B cell (primary cell): ENCODE data around the gene FBXW4. TPM values are rescaled to one million over a fixed set of nuclear protein-coding genes. Genes with fewer than 3 reads are reported as not detected.

Experiments
- ATAC-seq: fragments of 200-7000 bp; cut with Tn5 transposase; one replicate; pipeline ENCODE4 v1.10.0; 2021; ENCODE audit warnings: low read depth, mild to moderate bottlenecking, moderate number of reproducible peaks, moderate library complexity
- CTCF ChIA-PET: fragments of 350-600 bp; sonication (Branson Sonifier 250); formaldehyde crosslinking; loops from one replicate; lab custom pipeline; 2021; ENCODE audit warnings: antibody characterized with exemption, inconsistent platforms; lab: Charles Lee
- POLR2A ChIA-PET: fragments of 350-600 bp; sonication (Branson Sonifier 250); formaldehyde crosslinking; loops from one replicate; lab custom pipeline; 2021; ENCODE audit warnings: antibody characterized with exemption; lab: Charles Lee
- DNase-seq: peaks from one replicate; pipeline ENCODE4 v3.0.0; 2013
- H2AFZ ChIP-seq: 2 replicates; pipeline ENCODE4 v1.6.1; 2012; ENCODE audit warnings: mild to moderate bottlenecking, low read depth, low read length; ENCODE audit not compliant: insufficient read depth, poor library complexity, severe bottlenecking
- H3K27ac ChIP-seq, 2 donors: 1 replicate in 1 of 2; 2 replicates in 1 of 2; pipeline ENCODE4 v1.5.1; 2012 to 2013; ENCODE audit warnings: low read length in 2 of 2, mild to moderate bottlenecking in 2 of 2, moderate library complexity in 1 of 2
- H3K27me3 ChIP-seq, 4 experiments: fragments of 200-600 bp in 1 of 4; sonication (generic) in 1 of 4; replicated peaks in 1 of 4; 1 replicate in 2 of 4; 2 replicates in 2 of 4; pipeline versions ENCODE4 v1.6.1 to v1.7.0; 2013 to 2016; ENCODE audit warnings: low read length in 3 of 4, mild to moderate bottlenecking in 2 of 4, mixed read lengths in 1 of 4, moderate library complexity in 1 of 4; ENCODE audit not compliant: insufficient read depth in 4 of 4, control insufficient read depth in 3 of 4; ENCODE audit errors: control extremely low read depth in 1 of 4
- H3K36me3 ChIP-seq, 2 experiments: replicated peaks in 1 of 2; 1 replicate in 1 of 2; 2 replicates in 1 of 2; pipeline versions ENCODE4 v1.6.1 to v1.7.1; 2013; ENCODE audit warnings: low read length in 1 of 2; ENCODE audit not compliant: insufficient read depth in 2 of 2, control insufficient read depth in 1 of 2; ENCODE audit errors: control extremely low read depth in 1 of 2, extremely low read depth in 1 of 2
- H3K4me1 ChIP-seq, 2 donors: fragments of 200-600 bp in 1 of 2; sonication (generic) in 1 of 2; 1 replicate in 1 of 2; 2 replicates in 1 of 2; pipeline versions ENCODE4 v1.5.1 to v1.6.1; 2013 to 2017; ENCODE audit warnings: low read length in 2 of 2; ENCODE audit not compliant: control insufficient read depth in 2 of 2, insufficient read depth in 2 of 2
- H3K4me2 ChIP-seq: replicated peaks from 2 replicates; pipeline ENCODE3; 2012; ENCODE audit warnings: mild to moderate bottlenecking, low read depth, low read length; ENCODE audit not compliant: poor library complexity, severe bottlenecking
- H3K4me3 ChIP-seq, 5 experiments: fragments of 200-600 bp in 1 of 5; sonication (generic) in 1 of 5; 1 replicate in 3 of 5; 2 replicates in 2 of 5; pipeline versions ENCODE4 v1.5.1 to v1.7.0; 2011 to 2016; ENCODE audit warnings: low read length in 4 of 5, mild to moderate bottlenecking in 4 of 5, low read depth in 2 of 5, control low read depth in 1 of 5, moderate library complexity in 1 of 5; ENCODE audit not compliant: insufficient read depth in 1 of 5; ENCODE audit errors: control extremely low read depth in 1 of 5, extremely low read depth in 1 of 5
- H3K79me2 ChIP-seq: fragments of 200-600 bp; sonication (generic); one replicate; pipeline ENCODE4 v1.6.0; 2016; ENCODE audit warnings: low read length; ENCODE audit not compliant: control insufficient read depth, insufficient read depth
- H3K9ac ChIP-seq: fragments of 200-600 bp; sonication (generic); 2 replicates; pipeline ENCODE4 v1.6.1; 2017; ENCODE audit warnings: mild to moderate bottlenecking, low read length, moderate library complexity
- H3K9me3 ChIP-seq, 3 donors: one replicate each; pipeline versions ENCODE4 v1.6.1 to v1.7.1; 2013; ENCODE audit warnings: low read length in 2 of 3; ENCODE audit not compliant: control insufficient read depth in 2 of 3, insufficient read depth in 1 of 3; ENCODE audit errors: control extremely low read depth in 1 of 3
- H4K20me1 ChIP-seq: 2 replicates; pipeline ENCODE4 v1.6.0; 2012; ENCODE audit warnings: mild to moderate bottlenecking, low read length; ENCODE audit not compliant: insufficient read depth, control insufficient read depth, poor library complexity, severe bottlenecking
- H3K27ac Mint-ChIP-seq: one replicate; pipeline ENCODE4 v1.8.0; 2021; ENCODE audit warnings: mixed read lengths
- H3K27me3 Mint-ChIP-seq: one replicate; pipeline ENCODE4 v1.8.0; 2021; ENCODE audit warnings: mixed read lengths
- H3K4me1 Mint-ChIP-seq: one replicate; pipeline ENCODE4 v1.8.0; 2021; ENCODE audit warnings: mixed read lengths
- H3K4me3 Mint-ChIP-seq: one replicate; pipeline ENCODE4 v1.8.0; 2021; ENCODE audit warnings: mixed read lengths
- H3K9me3 Mint-ChIP-seq: one replicate; pipeline ENCODE4 v1.8.0; 2022; ENCODE audit warnings: mixed read lengths; ENCODE audit not compliant: insufficient read depth
- CTCF ChIP-seq: fragments of 200-600 bp; IDR thresholded peaks from one replicate; pipeline ENCODE4 v1.8.0; 2022; ENCODE audit warnings: antibody characterized with exemption, mild to moderate bottlenecking
- EZH2 ChIP-seq: IDR thresholded peaks from 2 replicates; pipeline ENCODE4 v1.6.1; 2012; ENCODE audit warnings: borderline replicate concordance, low read depth, mild to moderate bottlenecking, moderate library complexity, low read length; ENCODE audit not compliant: insufficient read depth, poor library complexity, severe bottlenecking
- WGBS: methylation state at CpG from one replicate; pipeline ENCODE4 v1.1.5; 2013; ENCODE audit warnings: missing lambda C conversion rate; ENCODE audit not compliant: insufficient coverage; 5-methylcytosine and 5-hydroxymethylcytosine counted together
- intact Hi-C: fragments of 100-400 bp; cut with micrococcal nuclease; formaldehyde crosslinking; loops from one replicate; pipeline ENCODE4 v1.10.0; 2022
- polyA plus RNA-seq: library from polyadenylated mRNA; depleted of rRNA; stranded (reverse); fragments of >200 nt; gene quantifications from 2 replicates; pipeline ENCODE4 v1.2.3, GENCODE V29; 2012
- total RNA-seq, 2 donors: library from RNA; stranded (reverse); fragments of 120-200 nt in 1 of 2; gene quantifications; 1 replicate in 1 of 2; 2 replicates in 1 of 2; pipeline versions ENCODE4 v1.2.3 to v1.2.4, GENCODE V29; 2013 to 2022

Gene FBXW4
- total and polyA plus RNA-seq, 2 donors (not counting 1 experiment from before 2014, with no cell fraction given) = 72.9 to 99.6 TPM

DNA sequence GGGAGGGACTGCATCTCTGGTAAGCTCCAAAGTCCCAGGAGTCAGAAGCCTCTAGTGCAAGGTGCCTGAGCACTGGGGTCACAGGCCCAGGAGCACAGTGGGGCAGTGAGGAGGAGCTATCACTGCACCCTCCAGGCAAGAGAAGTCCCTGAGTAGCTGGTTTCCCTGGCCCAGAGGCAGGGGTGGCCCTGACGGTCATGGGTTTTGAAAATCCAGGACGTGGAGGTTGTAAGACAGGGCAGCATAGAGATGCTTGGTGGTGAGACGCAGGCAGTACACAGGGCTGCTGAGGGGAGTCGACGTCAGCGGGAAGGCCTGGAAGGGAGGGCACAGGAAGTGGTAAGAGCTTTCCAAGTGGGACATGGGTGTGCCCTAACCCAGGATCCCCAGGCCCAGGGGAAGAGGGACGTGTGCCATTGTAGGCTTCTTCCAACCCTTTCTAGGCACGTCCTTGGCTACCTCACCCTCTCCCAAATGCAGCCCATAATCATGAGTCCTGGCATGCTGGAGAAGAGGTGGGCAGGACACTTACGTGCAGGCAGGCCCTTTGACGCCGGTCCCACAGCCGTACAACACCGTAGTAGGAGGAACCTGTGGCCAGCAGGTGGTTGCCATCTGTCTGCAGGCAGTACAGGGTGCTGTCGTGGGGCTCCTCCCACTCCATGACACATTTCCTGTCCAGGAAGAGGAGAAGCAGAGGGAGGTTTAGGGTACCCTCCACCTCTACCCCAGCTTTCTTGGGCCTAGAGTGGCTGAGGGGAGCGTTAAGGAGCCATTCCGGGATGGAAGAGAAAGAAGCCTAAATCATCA, 83.7 kb downstream of the FBXW4 start:
- Mint-ChIP-seq H3K27me3 (no peaks in the 10 kb centered on the region), H3K4me1 (no peaks in the 10 kb centered on the region), H3K27ac (peak overlapping the region; percentile 6), H3K4me3 (no peak overlapping the region), H3K9me3 (no peaks in the 10 kb centered on the region)
- DNase-seq = no peak
- H3K4me3 ChIP-seq = no peak overlapping the region
- no peaks in the 10 kb centered on the region for H3K9me3 ChIP-seq
- H3K27me3 ChIP-seq = no peaks in the 10 kb centered on the region
- TF ChIP-seq EZH2 (no peak), CTCF (no peak)
- ATAC-seq = no peak
- no peak overlapping the region for H3K27ac ChIP-seq
- H3K4me1 ChIP-seq = no peaks in the 10 kb centered on the region
- 97% methylated on average over 8 of the region's 16 CpGs for WGBS
- intact Hi-C loops = no loop called here
- H3K4me2 ChIP-seq = no peak overlapping the region
- peaks cover 0 to 74% of the 10 kb centered on the region in 2 experiments for H3K36me3 ChIP-seq
- H3K79me2 ChIP-seq = no peaks in the 10 kb centered on the region
- CTCF ChIA-PET = no interaction called here
- POLR2A ChIA-PET = no interaction called here
- H2AFZ ChIP-seq = no peak overlapping the region
- no peak overlapping the region for H3K9ac ChIP-seq
- H4K20me1 ChIP-seq = peaks cover 11% of the 10 kb centered on the region

- intact Hi-C loops = no loop called here
- Histone ChIP-seq H4K20me1 (peaks cover 7% of the 10 kb centered on the region), H3K4me3 (no peak overlapping the region), H3K4me2 (no peak overlapping the region), H3K27ac (no peak overlapping the region), H3K79me2 (no peaks in the 10 kb centered on the region), H3K4me1 (no peaks in the 10 kb centered on the region), H3K9ac (no peak overlapping the region), H3K36me3 (peaks cover 0 to 64% of the 10 kb centered on the region in 2 experiments), H2AFZ (no peak overlapping the region), H3K27me3 (no peaks in the 10 kb centered on the region), H3K9me3 (no peaks in the 10 kb centered on the region)
- CTCF ChIA-PET = no interaction called here
- TF ChIP-seq EZH2 = no peak
- no peak for TF ChIP-seq CTCF
- WGBS = 96% methylated on average over 3 of the region's 4 CpGs
- POLR2A ChIA-PET = no interaction called here
- ATAC-seq = no peak
- Mint-ChIP-seq H3K4me3 (no peak overlapping the region), H3K9me3 (no peaks in the 10 kb centered on the region), H3K27ac (no peak overlapping the region), H3K27me3 (no peaks in the 10 kb centered on the region), H3K4me1 (no peaks in the 10 kb centered on the region)
- no peak for DNase-seq
Measured at GRCh38 chr10:101609481-101609880, 85.5 kb downstream of the FBXW4 start.
